SK-N-SH (cell line): Measurements from ENCODE around the gene MINK1. TPM values are rescaled to one million over a fixed set of nuclear protein-coding genes. Genes with fewer than 3 reads are reported as not detected.

Experiments used
- CTCF ChIA-PET: fragments of 300-600, 350-600 bp; formaldehyde crosslinking; extraction: SDS; loops from one replicate; lab custom pipeline; 2021; lab: Yijun Ruan, JAX
- POLR2A ChIA-PET: fragments of 350-600 bp; sonication (Branson Sonifier 250); formaldehyde crosslinking; extraction: SDS; loops from one replicate; lab custom pipeline; 2020; ENCODE audit warnings: antibody characterized with exemption, inconsistent platforms; lab: Yijun Ruan, JAX
- DNase-seq: peaks from one replicate; pipeline ENCODE4 v3.0.0; 2012
- H2AFZ ChIP-seq: fragments of 200-600 bp; sonication (generic); 2 replicates; pipeline ENCODE4 v1.8.1; 2016; ENCODE audit warnings: antibody characterized with exemption, mild to moderate bottlenecking, low read depth
- H3F3A ChIP-seq: fragments of 200-600 bp; sonication (generic); replicated peaks from 2 replicates; pipeline ENCODE3; 2016; ENCODE audit warnings: antibody characterized with exemption, mild to moderate bottlenecking; ENCODE audit not compliant: insufficient read depth
- H3K27ac ChIP-seq, 2 experiments: fragments of 200-500 bp in 1 of 2; fragments of 200-600 bp in 1 of 2; sonication (Bioruptor generic) in 1 of 2; sonication (generic), shearing (Covaris generic) in 1 of 2; 2 replicates each; pipeline versions ENCODE4 v1.5.1 to v1.6.1; 2014 to 2016; ENCODE audit warnings: low read depth in 2 of 2, inconsistent platforms in 1 of 2, low read length in 1 of 2, mild to moderate bottlenecking in 1 of 2, mixed read lengths in 1 of 2
- H3K27me3 ChIP-seq: fragments of 200-600 bp; sonication (generic), shearing (Covaris generic); 2 replicates; pipeline ENCODE4 v1.6.1; 2016; ENCODE audit warnings: mixed run types; ENCODE audit not compliant: insufficient read depth
- H3K36me3 ChIP-seq, 2 experiments: fragments of 200-500 bp in 1 of 2; fragments of 200-600 bp in 1 of 2; sonication (Bioruptor generic) in 1 of 2; sonication (generic) in 1 of 2; replicated peaks in 1 of 2; 2 replicates each; pipeline versions ENCODE3 to v1.5.1; 2014 to 2016; ENCODE audit warnings: low read length in 1 of 2, mild to moderate bottlenecking in 1 of 2; ENCODE audit not compliant: insufficient read depth in 2 of 2, control insufficient read depth in 1 of 2
- H3K4me1 ChIP-seq, 2 experiments: fragments of 200-500 bp in 1 of 2; fragments of 200-600 bp in 1 of 2; sonication (Bioruptor generic) in 1 of 2; sonication (generic), shearing (Covaris generic) in 1 of 2; 2 replicates each; pipeline versions ENCODE4 v1.5.1 to v1.6.1; 2014 to 2016; ENCODE audit warnings: low read depth in 1 of 2, low read length in 1 of 2, mixed run types in 1 of 2; ENCODE audit not compliant: insufficient read depth in 2 of 2, control insufficient read depth in 1 of 2
- H3K4me2 ChIP-seq: fragments of 200-600 bp; sonication (generic), shearing (Covaris generic); 2 replicates; pipeline ENCODE4 v1.6.1; 2017; ENCODE audit warnings: mixed run types
- H3K4me3 ChIP-seq, 2 experiments: fragments of 200-500 bp in 1 of 2; fragments of 200-600 bp in 1 of 2; sonication (Bioruptor generic) in 1 of 2; sonication (generic), shearing (Covaris generic) in 1 of 2; 2 replicates each; pipeline versions ENCODE4 v1.5.1 to v1.8.1; 2014 to 2016; ENCODE audit warnings: low read depth in 2 of 2, inconsistent platforms in 1 of 2, low read length in 1 of 2, mild to moderate bottlenecking in 1 of 2, mixed read lengths in 1 of 2, moderate library complexity in 1 of 2
- H3K79me2 ChIP-seq: fragments of 200-600 bp; sonication (generic); 2 replicates; pipeline ENCODE4 v1.8.1; 2017; ENCODE audit warnings: mild to moderate bottlenecking; ENCODE audit not compliant: insufficient read depth
- H3K9ac ChIP-seq: fragments of 200-600 bp; sonication (generic); 2 replicates; pipeline ENCODE4 v1.6.1; 2017; ENCODE audit warnings: mixed run types
- H3K9me2 ChIP-seq: fragments of 200-600 bp; sonication (generic); 2 replicates; pipeline ENCODE4 v1.6.1; 2017; ENCODE audit warnings: mixed run types
- H3K9me3 ChIP-seq: fragments of 200-600 bp; sonication (generic); 2 replicates; pipeline ENCODE4 v1.6.1; 2017; ENCODE audit warnings: mixed run types, mild to moderate bottlenecking, moderate library complexity
- H4K20me1 ChIP-seq: fragments of 200-600 bp; sonication (generic); 2 replicates; pipeline ENCODE4 v1.6.1; 2017; ENCODE audit warnings: mild to moderate bottlenecking, mixed run types; ENCODE audit not compliant: insufficient read depth
- CHD2 ChIP-seq: fragments of 150-350 bp; IDR thresholded peaks from 2 replicates; pipeline ENCODE4 v1.6.1; 2018; ENCODE audit warnings: low read length; ENCODE audit not compliant: partially characterized antibody
- ELF1 ChIP-seq: IDR thresholded peaks from 2 replicates; pipeline ENCODE4 v1.4.0; 2012
- EP300 ChIP-seq, 2 experiments: IDR thresholded peaks; 2 replicates each; pipeline versions ENCODE4 v1.4.0 to v1.6.1; 2012; ENCODE audit warnings: borderline replicate concordance in 1 of 2, low read depth in 1 of 2, low read length in 1 of 2
- EZH2phosphoT487 ChIP-seq: fragments of 200-600 bp; sonication (generic); IDR thresholded peaks from 2 replicates; pipeline ENCODE4 v1.6.1; 2017; ENCODE audit warnings: low read depth, mixed run types, mild to moderate bottlenecking, antibody characterized with exemption, moderate library complexity, borderline replicate concordance
- FOXJ3 ChIP-seq: sonication (generic); formaldehyde crosslinking; IDR thresholded peaks from 2 replicates; pipeline ENCODE4 v1.5.1; 2020; ENCODE audit warnings: mild to moderate bottlenecking, missing genetic modification reagents
- GATA2 ChIP-seq: sonication (generic); formaldehyde crosslinking; IDR thresholded peaks from 2 replicates; pipeline ENCODE4 v1.5.0; 2020; ENCODE audit warnings: mild to moderate bottlenecking, missing genetic modification reagents
- IRF3 ChIP-seq: fragments of 150-350 bp; IDR thresholded peaks from 2 replicates; pipeline ENCODE4 v1.6.1; 2016; ENCODE audit warnings: mild to moderate bottlenecking, low read depth, low read length
- JUND ChIP-seq: IDR thresholded peaks from 2 replicates; pipeline ENCODE4 v1.4.0; 2012
- MAX ChIP-seq: IDR thresholded peaks from 2 replicates; pipeline ENCODE4 v1.4.0; 2012; ENCODE audit warnings: low read depth
- MEF2A ChIP-seq: IDR thresholded peaks from 2 replicates; pipeline ENCODE4 v1.4.0; 2012; ENCODE audit warnings: low read depth, borderline replicate concordance
- NFIC ChIP-seq: IDR thresholded peaks from 2 replicates; pipeline ENCODE4 v1.4.0; 2012; ENCODE audit warnings: borderline replicate concordance
- NRF1 ChIP-seq: IDR thresholded peaks from 2 replicates; pipeline ENCODE4 v1.6.1; 2012; ENCODE audit warnings: low read depth, mild to moderate bottlenecking, low read length
- POLR2AphosphoS5 ChIP-seq: IDR thresholded peaks from 2 replicates; pipeline ENCODE4 v1.6.1; 2012; ENCODE audit warnings: low read depth, low read length
- RAD21 ChIP-seq: IDR thresholded peaks from 2 replicates; pipeline ENCODE4 v1.6.1; 2012; ENCODE audit warnings: mild to moderate bottlenecking, low read length
- RCOR1 ChIP-seq: fragments of 150-350 bp; IDR thresholded peaks from 2 replicates; pipeline ENCODE4 v1.6.1; 2017; ENCODE audit warnings: antibody characterized with exemption, low read length
- RFX5 ChIP-seq: IDR thresholded peaks from 2 replicates; pipeline ENCODE4 v1.6.1; 2012; ENCODE audit warnings: mild to moderate bottlenecking, improper control_type of control experiment, low read length
- SMC3 ChIP-seq: IDR thresholded peaks from 2 replicates; pipeline ENCODE4 v1.6.1; 2012; ENCODE audit warnings: low read depth, low read length, improper control_type of control experiment
- TAF1 ChIP-seq: IDR thresholded peaks from 2 replicates; pipeline ENCODE4 v1.6.1; 2012; ENCODE audit warnings: low read depth, mild to moderate bottlenecking, low read length, moderate library complexity, borderline replicate concordance
- TCF12 ChIP-seq: IDR thresholded peaks from 2 replicates; pipeline ENCODE4 v1.4.0; 2012
- TEAD4 ChIP-seq: IDR thresholded peaks from 2 replicates; pipeline ENCODE4 v1.4.0; 2012; ENCODE audit warnings: mild to moderate bottlenecking, borderline replicate concordance; ENCODE audit not compliant: insufficient read depth
- USF2 ChIP-seq: fragments of 150-350 bp; IDR thresholded peaks from 2 replicates; pipeline ENCODE4 v1.6.1; 2017; ENCODE audit warnings: antibody characterized with exemption, low read length, low read depth, borderline replicate concordance
- ZBTB33 ChIP-seq: IDR thresholded peaks from 2 replicates; pipeline ENCODE4 v1.4.0; 2012; ENCODE audit warnings: low read depth, borderline replicate concordance
- WGBS: methylation state at CpG from one replicate; pipeline ENCODE4 v1.1.6; 2017; ENCODE audit warnings: low lambda C conversion rate; 5-methylcytosine and 5-hydroxymethylcytosine counted together
- polyA plus RNA-seq, 3 experiments: library from polyadenylated mRNA; depleted of rRNA; stranded (reverse); fragments of >200 nt; gene quantifications; 2 replicates each; pipeline ENCODE4 v1.2.3, GENCODE V29; 2012
- TF ChIP-seq, protein P1 (sequence below): IDR thresholded peaks from 2 replicates; pipeline ENCODE4 v1.4.0; 2012; ENCODE audit warnings: low read depth, borderline replicate concordance
- TF ChIP-seq, protein P2 (sequence below): IDR thresholded peaks from 2 replicates; pipeline ENCODE4 v1.6.1; 2012; ENCODE audit warnings: mild to moderate bottlenecking, low read depth, low read length, moderate library complexity

The MINK1 gene
- polyA plus RNA-seq, 1 of the 3 experiments (the other 2 are of a cell fraction) = 64.7 TPM

GRCh38 chr17:4945176-4945943 is 112.2 kb downstream of the MINK1 start:
- H4K20me1 ChIP-seq = peaks cover 45% of the 10 kb centered on the region
- no peaks in the 10 kb centered on the region for H3K9me2 ChIP-seq
- WGBS = 42% methylated on average over 7 of the region's 7 CpGs
- H3K9ac ChIP-seq = peak overlapping the region; percentile 41; the same call in 1 of the 2 replicates
- peak overlapping the region; percentile 98 for H3K4me2 ChIP-seq
- POLR2A ChIA-PET = interaction anchor here (0.6 to 4.3 kb wide), 3 partner anchors 18 to 25 kb away, joined by 3 to 32 read pairs (median 3); partner anchors contain the start of gene SPAG7
- H3K36me3 ChIP-seq = peaks cover 37 to 40% of the 10 kb centered on the region in 2 experiments
- H3K27me3 ChIP-seq = no peaks in the 10 kb centered on the region
- H3K27ac ChIP-seq = peak overlapping the region; percentile 63 to 97
- peak overlapping the region; percentile 79 to 99 for H3K4me3 ChIP-seq
- H3F3A ChIP-seq = peaks cover 75% of the 10 kb centered on the region
- no peak for DNase-seq
- no peaks in the 10 kb centered on the region for H3K9me3 ChIP-seq
- CTCF ChIA-PET = interaction anchor here (0.5 to 1.1 kb wide), 3 partner anchors 22 to 155 kb away, joined by 3 read pairs; partner anchors contain the start of gene SPAG7
- peaks cover 18 to 33% of the 10 kb centered on the region in 2 experiments for H3K4me1 ChIP-seq
- H2AFZ ChIP-seq = no peak overlapping the region
- peaks cover 81% of the 10 kb centered on the region for H3K79me2 ChIP-seq
- TF ChIP-seq ELF1 = no peak
- TF ChIP-seq ZBTB33 = 0 out of 2 replicates have a peak, but pooled peaks have one; percentile 35
- TF ChIP-seq TEAD4 = no peak
- no peak for TF ChIP-seq RAD21
- TF ChIP-seq TCF12 = peak; percentile 83
- no peak for TF ChIP-seq IRF3
- peak; percentile 52 for TF ChIP-seq NFIC
- TF ChIP-seq RCOR1 = no peak
- TF ChIP-seq GATA2 = no peak
- TF ChIP-seq USF2 = no peak
- peak; percentile 95 for TF ChIP-seq JUND
- peak in 1 of 2 experiments; percentile 25; a peak in 1 of 4 replicates for TF ChIP-seq EP300 (IDR thresholded peaks at IDR 0.05; ENCODE audit: borderline replicate concordance in 1 of 2, low read depth in 1 of 2, low read length in 1 of 2)
- TF ChIP-seq, protein P1, sequence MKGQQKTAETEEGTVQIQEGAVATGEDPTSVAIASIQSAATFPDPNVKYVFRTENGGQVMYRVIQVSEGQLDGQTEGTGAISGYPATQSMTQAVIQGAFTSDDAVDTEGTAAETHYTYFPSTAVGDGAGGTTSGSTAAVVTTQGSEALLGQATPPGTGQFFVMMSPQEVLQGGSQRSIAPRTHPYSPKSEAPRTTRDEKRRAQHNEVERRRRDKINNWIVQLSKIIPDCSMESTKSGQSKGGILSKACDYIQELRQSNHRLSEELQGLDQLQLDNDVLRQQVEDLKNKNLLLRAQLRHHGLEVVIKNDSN = no peak
- TF ChIP-seq, protein P2, sequence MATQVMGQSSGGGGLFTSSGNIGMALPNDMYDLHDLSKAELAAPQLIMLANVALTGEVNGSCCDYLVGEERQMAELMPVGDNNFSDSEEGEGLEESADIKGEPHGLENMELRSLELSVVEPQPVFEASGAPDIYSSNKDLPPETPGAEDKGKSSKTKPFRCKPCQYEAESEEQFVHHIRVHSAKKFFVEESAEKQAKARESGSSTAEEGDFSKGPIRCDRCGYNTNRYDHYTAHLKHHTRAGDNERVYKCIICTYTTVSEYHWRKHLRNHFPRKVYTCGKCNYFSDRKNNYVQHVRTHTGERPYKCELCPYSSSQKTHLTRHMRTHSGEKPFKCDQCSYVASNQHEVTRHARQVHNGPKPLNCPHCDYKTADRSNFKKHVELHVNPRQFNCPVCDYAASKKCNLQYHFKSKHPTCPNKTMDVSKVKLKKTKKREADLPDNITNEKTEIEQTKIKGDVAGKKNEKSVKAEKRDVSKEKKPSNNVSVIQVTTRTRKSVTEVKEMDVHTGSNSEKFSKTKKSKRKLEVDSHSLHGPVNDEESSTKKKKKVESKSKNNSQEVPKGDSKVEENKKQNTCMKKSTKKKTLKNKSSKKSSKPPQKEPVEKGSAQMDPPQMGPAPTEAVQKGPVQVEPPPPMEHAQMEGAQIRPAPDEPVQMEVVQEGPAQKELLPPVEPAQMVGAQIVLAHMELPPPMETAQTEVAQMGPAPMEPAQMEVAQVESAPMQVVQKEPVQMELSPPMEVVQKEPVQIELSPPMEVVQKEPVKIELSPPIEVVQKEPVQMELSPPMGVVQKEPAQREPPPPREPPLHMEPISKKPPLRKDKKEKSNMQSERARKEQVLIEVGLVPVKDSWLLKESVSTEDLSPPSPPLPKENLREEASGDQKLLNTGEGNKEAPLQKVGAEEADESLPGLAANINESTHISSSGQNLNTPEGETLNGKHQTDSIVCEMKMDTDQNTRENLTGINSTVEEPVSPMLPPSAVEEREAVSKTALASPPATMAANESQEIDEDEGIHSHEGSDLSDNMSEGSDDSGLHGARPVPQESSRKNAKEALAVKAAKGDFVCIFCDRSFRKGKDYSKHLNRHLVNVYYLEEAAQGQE = peak; percentile 25; the same call in 1 of the 2 replicates
- TF ChIP-seq MAX = peak; percentile 80
- TF ChIP-seq NRF1 = no peak
- TF ChIP-seq SMC3 = no peak
- TF ChIP-seq MEF2A = no peak
- TF ChIP-seq EZH2phosphoT487 = no peak
- TF ChIP-seq FOXJ3 (CRISPR knock-in tag) = no peak
- peak; percentile 29 for TF ChIP-seq CHD2
- no peak; the same call in 1 of the 2 replicates for TF ChIP-seq POLR2AphosphoS5
- TF ChIP-seq RFX5 = no peak
- TF ChIP-seq TAF1 = peak; percentile 32; the same call in 1 of the 2 replicates
